ENCODE results near the gene SETD1B. TPM values are rescaled to one million over a fixed set of nuclear protein-coding genes. Genes with fewer than 3 reads are reported as not detected.
"Not testable (repeated sequence)": the region's sequence is repeated elsewhere in the genome, so short reads cannot be mapped to it uniquely, and the experiment has no call there.

The SETD1B gene
- polyA plus RNA-seq, 3 donors, result 16.6 to 20.5 (median 17.9) TPM

DNA sequence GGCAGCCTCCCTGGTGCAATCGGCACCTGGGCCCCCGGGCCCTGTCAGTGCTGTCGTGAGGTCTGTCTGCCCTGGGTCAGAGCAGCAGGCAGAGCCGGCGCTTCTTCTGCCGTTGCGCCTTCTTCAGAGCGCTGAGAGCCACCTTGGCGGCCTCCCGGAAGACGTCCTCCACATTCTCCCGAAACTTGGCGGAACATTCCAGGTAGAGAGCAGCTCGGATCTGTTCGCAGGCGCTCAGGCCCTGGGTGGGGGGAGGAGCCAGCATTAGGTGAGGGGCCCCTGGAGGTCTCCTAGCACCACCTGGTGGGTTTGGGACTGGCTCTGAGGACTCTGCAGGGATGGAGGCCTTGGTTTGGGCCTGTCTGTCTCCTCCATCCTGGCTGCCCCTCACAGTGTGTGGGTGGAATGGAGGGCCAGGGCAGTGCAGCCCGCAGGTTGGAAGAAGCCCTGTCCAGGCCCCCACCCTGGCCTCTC is 24.4 kb upstream of the SETD1B start:
- no peak for DNase-seq

DNA sequence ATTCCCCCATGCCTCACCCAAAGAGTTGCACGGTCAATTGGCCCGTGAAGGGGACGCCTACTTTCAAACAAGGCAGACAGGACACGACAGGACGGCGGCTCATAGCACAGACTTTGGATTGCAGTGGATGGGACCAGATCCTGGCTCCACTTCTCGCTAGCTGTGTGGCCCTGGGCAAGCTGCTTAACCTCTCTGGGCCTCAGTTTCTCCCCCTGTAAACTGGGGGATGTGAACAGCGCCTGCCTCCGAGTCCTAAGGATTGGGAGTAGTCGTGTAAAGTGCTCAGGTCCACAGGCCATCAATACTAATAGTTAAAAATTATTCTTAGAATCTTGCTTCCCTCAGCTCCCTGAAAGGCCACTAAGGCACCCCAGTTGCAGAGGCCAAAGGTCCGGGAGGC is 23.4 kb upstream of the SETD1B start:
- DNase-seq, result no peak

- no peak for DNase-seq
Measured at GRCh38 chr12:121781484-121781997, 22.3 kb upstream of the SETD1B start.

- no peak for DNase-seq
Measured at GRCh38 chr12:121781998-121782979, 21.5 kb upstream of the SETD1B start.

- no peak for DNase-seq
Measured at GRCh38 chr12:121783766-121784165, 20.0 kb upstream of the SETD1B start.

- DNase-seq, result no peak
Measured at GRCh38 chr12:121784460-121784859, 19.3 kb upstream of the SETD1B start.

- DNase-seq, result no peak
Measured at GRCh38 chr12:121786440-121786825, 17.4 kb upstream of the SETD1B start.

- DNase-seq, result no peak
Measured at GRCh38 chr12:121787063-121788025, 16.5 kb upstream of the SETD1B start.

GRCh38 chr12:121788176-121788818 is 15.5 kb upstream of the SETD1B start:
- no peak for DNase-seq

- no peak for DNase-seq
Measured at GRCh38 chr12:121789233-121789781, 14.5 kb upstream of the SETD1B start.

GRCh38 chr12:121789800-121790728 is 13.7 kb upstream of the SETD1B start:
- no peak for DNase-seq

GRCh38 chr12:121790785-121791184 is 13.0 kb upstream of the SETD1B start:
- DNase-seq, result not testable (repeated sequence)

- no peak for DNase-seq
Measured at GRCh38 chr12:121791671-121792551, 11.9 kb upstream of the SETD1B start.

GRCh38 chr12:121792607-121793439 is 11.0 kb upstream of the SETD1B start:
- no peak for DNase-seq

GRCh38 chr12:121793440-121793837 is 10.4 kb upstream of the SETD1B start, which contains the start of gene RHOF:
TSS of gene RHOF (minus strand) at chr12:121793688. CDS start at chr12:121793633, 55 bp downstream.
- no peak for DNase-seq

DNA sequence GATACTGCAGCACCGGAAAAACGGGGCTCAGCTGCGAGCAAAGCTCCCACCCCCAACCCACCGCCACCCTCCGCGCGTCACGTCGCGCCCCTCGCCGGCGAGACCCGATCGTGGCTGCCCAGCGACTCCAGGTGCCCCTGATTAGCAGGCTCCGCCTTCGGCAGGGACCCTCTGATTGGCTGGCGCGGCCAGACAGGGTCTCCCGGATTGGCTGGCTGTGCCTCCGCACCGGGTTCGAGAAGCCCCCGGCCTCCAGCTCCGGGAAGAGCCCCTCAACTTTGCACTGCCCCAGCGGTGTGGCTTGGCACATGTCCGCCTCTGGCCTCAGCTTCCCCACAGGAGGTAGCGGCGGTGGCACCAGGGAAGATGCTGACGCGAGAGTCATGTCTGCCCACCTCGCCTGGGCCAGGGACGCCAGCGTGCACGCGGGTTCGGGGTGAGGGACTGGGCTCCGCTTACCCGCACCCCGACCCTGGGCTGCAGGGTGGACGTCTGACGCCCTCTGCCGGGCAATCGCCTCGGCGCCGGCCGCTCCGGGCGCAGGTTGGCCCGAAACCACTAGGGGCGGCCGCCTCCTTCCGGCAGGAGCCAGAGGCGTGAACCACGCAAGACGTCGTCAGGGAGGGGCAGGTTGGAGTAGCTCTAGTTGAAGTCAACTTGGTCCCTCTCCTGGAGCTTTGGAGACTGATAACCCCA is 9.8 kb upstream of the SETD1B start:
- DNase-seq, result peak; percentile 85

- DNase-seq, result no peak
Measured at GRCh38 chr12:121794534-121795033, 9.2 kb upstream of the SETD1B start.

Data from renal pelvis (tissue), 4 donors.